Naive thymus-derived CD8-positive, alpha-beta T cell (primary cell): ENCODE data around the gene GSDME. TPM values are rescaled to one million over a fixed set of nuclear protein-coding genes. Genes with fewer than 3 reads are reported as not detected.

Experiments used
- ATAC-seq, 2 donors: fragments of 150-1000 bp; cut with Tn5 transposase in 1 of 2; sonication (Bioruptor Pico), chemical (Tn5 transposase) in 1 of 2; 1 replicate in 1 of 2; 2 replicates in 1 of 2; pipeline ENCODE4 v1.10.0; 2021; ENCODE audit warnings: mild to moderate bottlenecking in 2 of 2, moderate library complexity in 2 of 2
- POLR2A ChIA-PET: fragments of 350-600 bp; sonication (Branson Sonifier 250); formaldehyde crosslinking; loops from one replicate; lab custom pipeline; 2021; ENCODE audit warnings: antibody characterized with exemption; lab: Charles Lee
- DNase-seq, 10 donors: peaks; one replicate each; pipeline versions ENCODE4 v3.0.0 to v3.0.0-alpha.2; 2020 to 2022
- H3K27ac Mint-ChIP-seq, 10 donors: one replicate each; pipeline ENCODE4 v1.8.0; 2020 to 2022; ENCODE audit warnings: mild to moderate bottlenecking in 10 of 10, mixed read lengths in 10 of 10, moderate library complexity in 4 of 10, inconsistent platforms in 1 of 10
- H3K27me3 Mint-ChIP-seq, 5 donors: one replicate each; pipeline ENCODE4 v1.8.0; 2021 to 2022; ENCODE audit warnings: mixed read lengths in 5 of 5
- H3K36me3 Mint-ChIP-seq, 3 donors: one replicate each; pipeline ENCODE4 v1.8.0; 2020 to 2022; ENCODE audit warnings: mixed read lengths in 3 of 3, mild to moderate bottlenecking in 2 of 3, inconsistent platforms in 1 of 3
- H3K4me1 Mint-ChIP-seq, 4 donors: one replicate each; pipeline ENCODE4 v1.8.0; 2021 to 2022; ENCODE audit warnings: mixed read lengths in 4 of 4
- H3K4me3 Mint-ChIP-seq, 10 donors: one replicate each; pipeline ENCODE4 v1.8.0; 2020 to 2022; ENCODE audit warnings: mild to moderate bottlenecking in 10 of 10, mixed read lengths in 10 of 10, moderate library complexity in 6 of 10, inconsistent platforms in 1 of 10
- H3K9me3 Mint-ChIP-seq, 9 donors: one replicate each; pipeline ENCODE4 v1.8.0; 2020 to 2022; ENCODE audit warnings: mixed read lengths in 9 of 9, mild to moderate bottlenecking in 3 of 9, inconsistent platforms in 1 of 9, moderate library complexity in 1 of 9
- polyA plus RNA-seq, 3 donors: library from polyadenylated mRNA; unstranded; fragments of 300-500 nt; fragmentation: Illumina TruSeq; gene quantifications; one replicate each; pipeline ENCODE4 v1.2.3, GENCODE V29; 2021
- total RNA-seq, 8 experiments: library from RNA in 2 of 8; stranded (reverse) in 2 of 8; gene quantifications; one replicate each; pipeline ENCODE4 v1.2.3 and lab custom pipeline; 2021 to 2026

GSDME gene
- total and polyA plus RNA-seq, 5 experiments from 2014 or later, result 0.07 to 0.30 (median 0.25) TPM; not detected in 1

GRCh38 chr7:24665564-24666294 lies 91.5 kb downstream of the GSDME start:
- H3K9me3 Mint-ChIP-seq, result no peaks in the 10 kb centered on the region
- POLR2A ChIA-PET, result no interaction called here
- peaks cover 0 to 32% (median 9%) of the 10 kb centered on the region in 3 donors for H3K36me3 Mint-ChIP-seq
- H3K27ac Mint-ChIP-seq, result peak overlapping the region in 2 of 10 donors; percentile 11 to 43
- H3K4me1 Mint-ChIP-seq, result no peaks in the 10 kb centered on the region
- DNase-seq (peak in 9 of 10 donors; percentile 2 to 62 (median 41)), ATAC-seq (no peak)
- H3K27me3 Mint-ChIP-seq, result no peaks in the 10 kb centered on the region
- no peak overlapping the region for H3K4me3 Mint-ChIP-seq

- POLR2A ChIA-PET, result no interaction called here
- no peak overlapping the region for H3K27ac Mint-ChIP-seq
- ATAC-seq, result no peak
- peaks cover 6 to 31% (median 29%) of the 10 kb centered on the region in 3 donors for H3K36me3 Mint-ChIP-seq
- no peaks in the 10 kb centered on the region for H3K4me1 Mint-ChIP-seq
- H3K4me3 Mint-ChIP-seq, result no peak overlapping the region
- H3K9me3 Mint-ChIP-seq, result no peaks in the 10 kb centered on the region
- H3K27me3 Mint-ChIP-seq, result no peaks in the 10 kb centered on the region
- no peak for DNase-seq
These were observed 96.7 kb downstream of the GSDME start for GRCh38 chr7:24660546-24660945.

GRCh38 chr7:24659505-24659904 lies 97.8 kb downstream of the GSDME start:
- no peaks in the 10 kb centered on the region for H3K27me3 Mint-ChIP-seq
- no peak overlapping the region for H3K27ac Mint-ChIP-seq
- H3K9me3 Mint-ChIP-seq, result no peaks in the 10 kb centered on the region
- peaks cover 6 to 29% (median 29%) of the 10 kb centered on the region in 3 donors for H3K36me3 Mint-ChIP-seq
- ATAC-seq (no peak), DNase-seq (no peak)
- no peaks in the 10 kb centered on the region for H3K4me1 Mint-ChIP-seq
- POLR2A ChIA-PET, result no interaction called here
- no peak overlapping the region for H3K4me3 Mint-ChIP-seq

GRCh38 chr7:24657980-24658379 lies 99.3 kb downstream of the GSDME start:
- ATAC-seq (no peak), DNase-seq (no peak)
- no peak overlapping the region for H3K27ac Mint-ChIP-seq
- peaks cover 6 to 29% (median 26%) of the 10 kb centered on the region in 3 donors for H3K36me3 Mint-ChIP-seq
- peaks cover 0 to 8% (median 5%) of the 10 kb centered on the region in 4 donors for H3K4me1 Mint-ChIP-seq
- H3K27me3 Mint-ChIP-seq, result no peaks in the 10 kb centered on the region
- POLR2A ChIA-PET, result no interaction called here
- no peaks in the 10 kb centered on the region for H3K9me3 Mint-ChIP-seq
- H3K4me3 Mint-ChIP-seq, result no peak overlapping the region

GRCh38 chr7:24656608-24657007 lies 100.7 kb downstream of the GSDME start:
- Mint-ChIP-seq H3K4me1 (peaks cover 0 to 14% (median 12%) of the 10 kb centered on the region in 4 donors), H3K9me3 (no peaks in the 10 kb centered on the region), H3K27ac (peak overlapping the region in 1 of 10 donors; percentile 62), H3K27me3 (no peaks in the 10 kb centered on the region), H3K36me3 (peaks cover 6 to 29% (median 28%) of the 10 kb centered on the region in 3 donors), H3K4me3 (no peak overlapping the region)
- DNase-seq, result no peak
- no peak for ATAC-seq
- POLR2A ChIA-PET, result no interaction called here

- H3K4me3 Mint-ChIP-seq, result no peak overlapping the region
- POLR2A ChIA-PET, result no interaction called here
- H3K27me3 Mint-ChIP-seq, result no peaks in the 10 kb centered on the region
- no peak for DNase-seq
- H3K4me1 Mint-ChIP-seq, result peaks cover 0 to 22% (median 13%) of the 10 kb centered on the region in 4 donors
- no peak overlapping the region for H3K27ac Mint-ChIP-seq
- ATAC-seq, result no peak
- H3K36me3 Mint-ChIP-seq, result peaks cover 0 to 39% (median 32%) of the 10 kb centered on the region in 3 donors
- H3K9me3 Mint-ChIP-seq, result no peaks in the 10 kb centered on the region
These were observed 103.0 kb downstream of the GSDME start for GRCh38 chr7:24654305-24654704.

GRCh38 chr7:24653316-24654085 lies 103.8 kb downstream of the GSDME start:
- DNase-seq (no peak), ATAC-seq (no peak)
- H3K27ac Mint-ChIP-seq, result peak overlapping the region in 6 of 10 donors; percentile 16 to 82 (median 22)
- H3K36me3 Mint-ChIP-seq, result peaks cover 0 to 33% (median 25%) of the 10 kb centered on the region in 3 donors
- no peaks in the 10 kb centered on the region for H3K27me3 Mint-ChIP-seq
- H3K4me1 Mint-ChIP-seq, result peaks cover 0 to 22% (median 13%) of the 10 kb centered on the region in 4 donors
- no peaks in the 10 kb centered on the region for H3K9me3 Mint-ChIP-seq
- POLR2A ChIA-PET, result interaction anchor here (0.6 kb wide), 1 partner anchor 12 kb away, joined by 3 read pairs; no protein-coding TSS in a partner anchor
- H3K4me3 Mint-ChIP-seq, result peak overlapping the region; percentile 40 to 79 (median 62)

- Mint-ChIP-seq H3K36me3 (peaks cover 0 to 27% (median 24%) of the 10 kb centered on the region in 3 donors), H3K27me3 (no peaks in the 10 kb centered on the region), H3K4me1 (peaks cover 0 to 22% (median 13%) of the 10 kb centered on the region in 4 donors), H3K4me3 (peak overlapping the region in 5 of 10 donors; percentile 20 to 75 (median 48)), H3K27ac (peak overlapping the region in 2 of 10 donors; percentile 16 to 50), H3K9me3 (no peaks in the 10 kb centered on the region)
- ATAC-seq (no peak), DNase-seq (no peak)
- POLR2A ChIA-PET, result interaction anchor here (0.6 kb wide), 1 partner anchor 11 kb away, joined by 3 read pairs; no protein-coding TSS in a partner anchor
These were observed 104.9 kb downstream of the GSDME start for GRCh38 chr7:24652251-24652939.

Other genes starting within 250 kb of the GSDME start
- 10 to 100 TPM; 66.9 to 75.4 TPM for gene PALS2, start 184.0 kb downstream of the GSDME start, total RNA-seq
- gene PALS2, start 184.0 kb downstream of the GSDME start, polyA plus RNA-seq, result 10 to 100 TPM; 23.4 to 29.9 (median 24.7) TPM
- 10 to 100 TPM; 21.3 to 28.4 TPM for gene OSBPL3, start 222.7 kb upstream of the GSDME start, total RNA-seq
- 1 to 10 TPM; 3.4 to 5.3 (median 5.0) TPM for gene OSBPL3, start 222.7 kb upstream of the GSDME start, polyA plus RNA-seq